ENCODE measurements around the gene MAP7D2. TPM values are rescaled to one million over a fixed set of nuclear protein-coding genes. Genes with fewer than 3 reads are reported as not detected.

The MAP7D2 gene
- total and polyA plus RNA-seq, 4 donors: 0.37 to 0.75 (median 0.57) TPM

DNA sequence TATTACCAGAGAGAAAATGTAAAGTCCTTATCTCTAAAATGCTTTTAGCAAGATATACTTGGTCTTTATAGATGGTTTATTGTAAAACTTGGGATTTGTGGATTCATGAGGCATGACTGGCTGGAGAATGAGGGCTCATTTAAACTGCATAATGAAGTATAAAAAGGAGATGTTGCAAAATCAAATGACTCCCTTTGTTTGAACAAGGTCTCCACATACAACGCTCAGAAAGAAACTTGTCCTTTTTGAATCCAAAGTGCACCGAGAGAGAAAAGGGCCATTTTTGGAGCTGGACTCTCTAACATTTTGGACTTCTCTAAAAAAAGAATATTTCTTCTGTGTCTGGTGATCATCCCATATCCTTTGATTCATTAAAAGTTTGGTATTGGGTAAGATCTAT is 32.6 kb upstream of the MAP7D2 start:
- no peak overlapping the region for H3K9ac ChIP-seq (ENCODE audit: insufficient read depth in 1 of 2, low read length in 2 of 2)
- no peaks in the 10 kb centered on the region for H3K36me3 ChIP-seq (ENCODE audit: control insufficient read depth in 4 of 4, insufficient read depth in 4 of 4, low read length in 4 of 4)
- no peaks in the 10 kb centered on the region for H3K4me1 ChIP-seq (ENCODE audit: control insufficient read depth in 5 of 5, insufficient read depth in 5 of 5, low read length in 5 of 5)
- H3K27ac ChIP-seq (ENCODE audit: low read depth in 1 of 2, low read length in 1 of 2): no peak overlapping the region
- H3K4me3 ChIP-seq: no peak overlapping the region
- peak; percentile 55 for ATAC-seq (ENCODE audit: insufficient read depth, low FRiP score)
- 75 to 85% methylated on average over 2 of the region's 2 CpGs for WGBS, 2 donors
- TF ChIP-seq, protein P1, sequence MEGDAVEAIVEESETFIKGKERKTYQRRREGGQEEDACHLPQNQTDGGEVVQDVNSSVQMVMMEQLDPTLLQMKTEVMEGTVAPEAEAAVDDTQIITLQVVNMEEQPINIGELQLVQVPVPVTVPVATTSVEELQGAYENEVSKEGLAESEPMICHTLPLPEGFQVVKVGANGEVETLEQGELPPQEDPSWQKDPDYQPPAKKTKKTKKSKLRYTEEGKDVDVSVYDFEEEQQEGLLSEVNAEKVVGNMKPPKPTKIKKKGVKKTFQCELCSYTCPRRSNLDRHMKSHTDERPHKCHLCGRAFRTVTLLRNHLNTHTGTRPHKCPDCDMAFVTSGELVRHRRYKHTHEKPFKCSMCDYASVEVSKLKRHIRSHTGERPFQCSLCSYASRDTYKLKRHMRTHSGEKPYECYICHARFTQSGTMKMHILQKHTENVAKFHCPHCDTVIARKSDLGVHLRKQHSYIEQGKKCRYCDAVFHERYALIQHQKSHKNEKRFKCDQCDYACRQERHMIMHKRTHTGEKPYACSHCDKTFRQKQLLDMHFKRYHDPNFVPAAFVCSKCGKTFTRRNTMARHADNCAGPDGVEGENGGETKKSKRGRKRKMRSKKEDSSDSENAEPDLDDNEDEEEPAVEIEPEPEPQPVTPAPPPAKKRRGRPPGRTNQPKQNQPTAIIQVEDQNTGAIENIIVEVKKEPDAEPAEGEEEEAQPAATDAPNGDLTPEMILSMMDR (IDR thresholded peaks at IDR 0.05; ENCODE audit: control extremely low read depth, extremely low read depth): no peak
- no peaks in the 10 kb centered on the region for H3K9me3 ChIP-seq (ENCODE audit: control insufficient read depth in 4 of 4, insufficient read depth in 3 of 4, low read length in 3 of 4)
- DNase-seq: no peak
- peaks cover 0 to 63% (median 20%) of the 10 kb centered on the region in 3 donors for H3K27me3 ChIP-seq (ENCODE audit: control insufficient read depth in 3 of 3, insufficient read depth in 3 of 3, low read length in 2 of 3)

DNA sequence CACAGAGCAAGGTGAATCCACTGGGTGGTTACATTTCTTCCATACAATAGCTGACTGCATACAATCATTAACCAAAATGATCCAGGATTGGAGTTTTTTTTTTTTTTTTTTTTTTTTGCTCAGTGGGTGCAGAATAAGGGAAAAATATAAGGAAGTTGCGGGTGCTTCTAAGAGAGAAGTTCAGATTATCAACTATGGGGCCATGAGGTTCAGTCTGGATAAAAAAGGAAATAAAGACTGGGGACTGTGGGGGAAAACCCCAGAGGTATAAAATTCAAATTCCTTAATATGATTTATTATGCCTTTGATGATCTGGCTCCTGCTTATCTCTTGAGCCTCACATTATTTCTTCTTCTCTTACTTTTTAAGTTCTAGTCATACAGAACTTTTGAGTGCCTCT is 30.9 kb upstream of the MAP7D2 start:
- no peak overlapping the region for H3K9ac ChIP-seq (ENCODE audit: insufficient read depth in 1 of 2, low read length in 2 of 2)
- TF ChIP-seq, protein P1 (IDR thresholded peaks at IDR 0.05; ENCODE audit: control extremely low read depth, extremely low read depth): no peak
- no peaks in the 10 kb centered on the region for H3K9me3 ChIP-seq (ENCODE audit: control insufficient read depth in 4 of 4, insufficient read depth in 3 of 4, low read length in 3 of 4)
- no peak for ATAC-seq (ENCODE audit: insufficient read depth, low FRiP score)
- no peak overlapping the region for H3K4me3 ChIP-seq
- DNase-seq: no peak
- no peaks in the 10 kb centered on the region for H3K4me1 ChIP-seq (ENCODE audit: control insufficient read depth in 5 of 5, insufficient read depth in 5 of 5, low read length in 5 of 5)
- WGBS, 2 donors: 57 to 82% methylated on average over 1 of the region's 1 CpG
- H3K27ac ChIP-seq (ENCODE audit: low read depth in 1 of 2, low read length in 1 of 2): no peak overlapping the region
- peaks cover 0 to 48% (median 17%) of the 10 kb centered on the region in 3 donors for H3K27me3 ChIP-seq (ENCODE audit: control insufficient read depth in 3 of 3, insufficient read depth in 3 of 3, low read length in 2 of 3)
- no peaks in the 10 kb centered on the region for H3K36me3 ChIP-seq (ENCODE audit: control insufficient read depth in 4 of 4, insufficient read depth in 4 of 4, low read length in 4 of 4)

DNA sequence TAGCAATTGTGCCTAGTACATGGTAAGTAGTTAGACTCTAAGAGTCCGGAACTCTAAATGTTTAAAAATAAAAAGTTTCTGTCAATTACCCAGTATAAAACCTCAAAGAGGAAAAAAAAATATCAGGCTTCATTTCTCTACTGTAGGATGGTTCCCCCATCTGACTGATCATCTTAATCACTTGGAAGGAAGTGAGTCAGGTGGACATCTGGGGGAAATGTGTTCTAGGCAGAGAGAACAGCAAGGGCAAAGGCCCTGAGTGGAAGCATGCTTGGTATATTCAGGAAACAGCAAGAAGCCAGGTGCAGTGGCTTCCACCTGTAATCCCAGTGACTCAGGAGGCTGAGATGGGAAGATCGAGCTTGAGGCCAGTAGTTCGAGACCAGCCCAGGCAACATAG is 27.8 kb upstream of the MAP7D2 start:
- DNase-seq: no peak
- Histone ChIP-seq H3K27me3 (ENCODE audit: control insufficient read depth in 3 of 3, insufficient read depth in 3 of 3, low read length in 2 of 3) (peaks cover 0 to 29% (median 14%) of the 10 kb centered on the region in 3 donors), H3K36me3 (ENCODE audit: control insufficient read depth in 4 of 4, insufficient read depth in 4 of 4, low read length in 4 of 4) (peaks cover 0 to 8% (median under 1%) of the 10 kb centered on the region in 4 donors), H3K9me3 (ENCODE audit: control insufficient read depth in 4 of 4, insufficient read depth in 3 of 4, low read length in 3 of 4) (no peaks in the 10 kb centered on the region), H3K27ac (ENCODE audit: low read depth in 1 of 2, low read length in 1 of 2) (no peak overlapping the region), H3K4me3 (no peak overlapping the region), H3K9ac (ENCODE audit: insufficient read depth in 1 of 2, low read length in 2 of 2) (no peak overlapping the region), H3K4me1 (ENCODE audit: control insufficient read depth in 5 of 5, insufficient read depth in 5 of 5, low read length in 5 of 5) (peaks cover 0 to 10% (median 2%) of the 10 kb centered on the region in 5 donors)
- WGBS, 2 donors: 69 to 84% methylated on average over 3 of the region's 3 CpGs
- no peak for ATAC-seq (ENCODE audit: insufficient read depth, low FRiP score)
- TF ChIP-seq, protein P1 (IDR thresholded peaks at IDR 0.05; ENCODE audit: control extremely low read depth, extremely low read depth): no peak

DNA sequence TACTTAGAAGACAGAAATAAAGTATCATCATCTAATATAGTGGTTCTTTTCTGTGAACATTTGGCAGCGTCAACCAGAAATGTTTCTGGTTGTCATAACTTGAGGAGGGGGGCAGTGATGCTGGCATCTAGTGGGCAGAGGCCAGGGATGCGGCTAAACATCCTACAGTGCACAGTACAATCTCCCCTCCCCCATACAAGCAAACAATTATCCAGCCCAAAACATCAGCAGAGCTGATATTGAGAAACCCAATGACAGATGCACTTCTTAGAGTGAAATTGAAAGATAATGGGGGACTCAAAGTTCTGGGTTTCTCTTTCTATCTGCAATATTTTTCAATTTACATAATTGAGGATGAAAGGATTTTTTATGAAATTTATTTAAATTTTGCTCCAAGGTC is 26.9 kb upstream of the MAP7D2 start:
- Histone ChIP-seq H3K4me1 (ENCODE audit: control insufficient read depth in 5 of 5, insufficient read depth in 5 of 5, low read length in 5 of 5) (peaks cover 0 to 19% (median 4%) of the 10 kb centered on the region in 5 donors), H3K9ac (ENCODE audit: insufficient read depth in 1 of 2, low read length in 2 of 2) (no peak overlapping the region), H3K4me3 (no peak overlapping the region), H3K36me3 (ENCODE audit: control insufficient read depth in 4 of 4, insufficient read depth in 4 of 4, low read length in 4 of 4) (peaks cover 0 to 12% (median 4%) of the 10 kb centered on the region in 4 donors), H3K27ac (ENCODE audit: low read depth in 1 of 2, low read length in 1 of 2) (no peak overlapping the region), H3K27me3 (ENCODE audit: control insufficient read depth in 3 of 3, insufficient read depth in 3 of 3, low read length in 2 of 3) (peaks cover 0 to 22% (median 8%) of the 10 kb centered on the region in 3 donors), H3K9me3 (ENCODE audit: control insufficient read depth in 4 of 4, insufficient read depth in 3 of 4, low read length in 3 of 4) (no peaks in the 10 kb centered on the region)
- DNase-seq (peak in 1 of 3 donors; percentile 16), ATAC-seq (ENCODE audit: insufficient read depth, low FRiP score) (no peak)
- TF ChIP-seq, protein P1 (IDR thresholded peaks at IDR 0.05; ENCODE audit: control extremely low read depth, extremely low read depth): no peak
- WGBS, 2 donors: 68% methylated on average over 2 of the region's 2 CpGs

Measured in lung (tissue), 12 donors.